GM12878 (cell line): Measurements from ENCODE around the gene EXO1. TPM values are rescaled to one million over a fixed set of nuclear protein-coding genes. Genes with fewer than 3 reads are reported as not detected.

Source experiments
- RB1 ChIP-seq: fragments of 450-650 bp; formaldehyde crosslinking; IDR thresholded peaks from 2 replicates; pipeline ENCODE4 v1.6.1; 2017; ENCODE audit warnings: mild to moderate bottlenecking, borderline replicate concordance
- SP1 ChIP-seq: IDR thresholded peaks from one replicate; pipeline ENCODE4 v1.6.1; 2011; ENCODE audit warnings: low read depth, low read length
- ZNF24 ChIP-seq: fragments of 450-650 bp; IDR thresholded peaks from 2 replicates; pipeline ENCODE4 v1.6.1; 2017; ENCODE audit warnings: antibody characterized with exemption, mild to moderate bottlenecking
- polyA plus RNA-seq, 11 experiments: library from polyadenylated mRNA; depleted of rRNA in 4 of 11; unstranded in 6 of 11; stranded (reverse) in 5 of 11; fragments of >200 nt; fragmentation: Nextera tagmentation in 4 of 11; fragmentation: Illumina TruSeq in 1 of 11; extraction: Ambion mirVana in 4 of 11; extraction: Trizol in 1 of 11; gene quantifications; 1 replicate in 1 of 11; 2 replicates in 10 of 11; pipeline versions ENCODE4 v1.2.1 to v1.2.3, GENCODE V29; 2011 to 2016; ENCODE audit warnings: inconsistent platforms in 2 of 11, missing spikeins in 2 of 11, low read depth in 1 of 11
- total RNA-seq, 4 experiments: library from RNA; depleted of rRNA in 3 of 4; stranded (reverse); fragments of >200 nt in 3 of 4; fragmentation: Illumina TruSeq in 1 of 4; extraction: Trizol in 1 of 4; gene quantifications; 2 replicates each; pipeline versions ENCODE4 v1.2.1 to v1.2.3, GENCODE V29; 2013 to 2021
- TF ChIP-seq, protein P1 (sequence below): fragments of 450-650 bp; IDR thresholded peaks from 2 replicates; pipeline ENCODE4 v1.6.1; 2018; ENCODE audit warnings: mild to moderate bottlenecking, low read depth, moderate library complexity; ENCODE audit not compliant: partially characterized antibody
- TF ChIP-seq, protein P2 (sequence below): fragments of 450-650 bp; IDR thresholded peaks from 2 replicates; pipeline ENCODE4 v1.6.1; 2017; ENCODE audit warnings: antibody characterized with exemption, mild to moderate bottlenecking, moderate library complexity
- TF ChIP-seq, protein P3 (sequence below): IDR thresholded peaks from 2 replicates; pipeline ENCODE4 v1.6.1; 2011; ENCODE audit warnings: low read depth, low read length, improper control_type of control experiment, borderline replicate concordance

Gene EXO1
- total and polyA plus RNA-seq, 10 of the 15 experiments (the other 5 are each of a cell fraction or from before 2014, with no cell fraction given) = 8.7 to 43.4 (median 30.6) TPM

DNA sequence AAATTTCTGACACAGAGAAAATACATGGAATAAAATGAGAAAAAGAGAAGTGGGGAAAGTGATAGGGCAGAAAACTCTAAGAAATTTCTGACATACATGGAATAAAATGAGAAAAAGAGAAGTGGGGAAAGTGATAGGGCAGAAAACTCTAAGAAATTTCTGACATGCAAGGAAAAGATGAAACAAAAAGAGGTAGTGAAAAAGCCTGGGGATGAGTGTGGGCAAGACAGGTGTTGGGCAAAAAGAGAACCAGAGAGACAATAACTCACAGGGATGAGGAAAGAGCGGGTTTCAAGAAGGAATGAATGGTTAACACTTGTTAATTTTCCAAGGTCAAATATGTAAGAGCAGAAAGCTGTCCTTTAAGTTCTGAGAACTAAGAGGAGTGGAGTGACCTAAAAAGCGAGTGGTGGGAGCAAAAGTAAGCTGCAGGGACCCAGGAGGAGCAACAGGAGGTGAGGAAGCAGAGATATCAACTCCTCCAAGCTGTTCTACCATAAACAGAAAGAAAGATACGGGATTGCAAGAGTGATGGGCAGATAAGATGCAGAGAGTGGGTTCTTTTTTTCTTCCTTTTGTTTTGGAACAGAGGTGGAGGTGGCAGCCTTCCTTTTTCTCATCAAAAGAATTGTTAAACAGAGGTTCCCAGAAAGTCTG is 29.9 kb upstream of the EXO1 start (continued):
- TF ChIP-seq, protein P1, sequence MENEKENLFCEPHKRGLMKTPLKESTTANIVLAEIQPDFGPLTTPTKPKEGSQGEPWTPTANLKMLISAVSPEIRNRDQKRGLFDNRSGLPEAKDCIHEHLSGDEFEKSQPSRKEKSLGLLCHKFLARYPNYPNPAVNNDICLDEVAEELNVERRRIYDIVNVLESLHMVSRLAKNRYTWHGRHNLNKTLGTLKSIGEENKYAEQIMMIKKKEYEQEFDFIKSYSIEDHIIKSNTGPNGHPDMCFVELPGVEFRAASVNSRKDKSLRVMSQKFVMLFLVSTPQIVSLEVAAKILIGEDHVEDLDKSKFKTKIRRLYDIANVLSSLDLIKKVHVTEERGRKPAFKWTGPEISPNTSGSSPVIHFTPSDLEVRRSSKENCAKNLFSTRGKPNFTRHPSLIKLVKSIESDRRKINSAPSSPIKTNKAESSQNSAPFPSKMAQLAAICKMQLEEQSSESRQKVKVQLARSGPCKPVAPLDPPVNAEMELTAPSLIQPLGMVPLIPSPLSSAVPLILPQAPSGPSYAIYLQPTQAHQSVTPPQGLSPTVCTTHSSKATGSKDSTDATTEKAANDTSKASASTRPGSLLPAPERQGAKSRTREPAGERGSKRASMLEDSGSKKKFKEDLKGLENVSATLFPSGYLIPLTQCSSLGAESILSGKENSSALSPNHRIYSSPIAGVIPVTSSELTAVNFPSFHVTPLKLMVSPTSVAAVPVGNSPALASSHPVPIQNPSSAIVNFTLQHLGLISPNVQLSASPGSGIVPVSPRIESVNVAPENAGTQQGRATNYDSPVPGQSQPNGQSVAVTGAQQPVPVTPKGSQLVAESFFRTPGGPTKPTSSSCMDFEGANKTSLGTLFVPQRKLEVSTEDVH = no peak
- TF ChIP-seq, protein P2, sequence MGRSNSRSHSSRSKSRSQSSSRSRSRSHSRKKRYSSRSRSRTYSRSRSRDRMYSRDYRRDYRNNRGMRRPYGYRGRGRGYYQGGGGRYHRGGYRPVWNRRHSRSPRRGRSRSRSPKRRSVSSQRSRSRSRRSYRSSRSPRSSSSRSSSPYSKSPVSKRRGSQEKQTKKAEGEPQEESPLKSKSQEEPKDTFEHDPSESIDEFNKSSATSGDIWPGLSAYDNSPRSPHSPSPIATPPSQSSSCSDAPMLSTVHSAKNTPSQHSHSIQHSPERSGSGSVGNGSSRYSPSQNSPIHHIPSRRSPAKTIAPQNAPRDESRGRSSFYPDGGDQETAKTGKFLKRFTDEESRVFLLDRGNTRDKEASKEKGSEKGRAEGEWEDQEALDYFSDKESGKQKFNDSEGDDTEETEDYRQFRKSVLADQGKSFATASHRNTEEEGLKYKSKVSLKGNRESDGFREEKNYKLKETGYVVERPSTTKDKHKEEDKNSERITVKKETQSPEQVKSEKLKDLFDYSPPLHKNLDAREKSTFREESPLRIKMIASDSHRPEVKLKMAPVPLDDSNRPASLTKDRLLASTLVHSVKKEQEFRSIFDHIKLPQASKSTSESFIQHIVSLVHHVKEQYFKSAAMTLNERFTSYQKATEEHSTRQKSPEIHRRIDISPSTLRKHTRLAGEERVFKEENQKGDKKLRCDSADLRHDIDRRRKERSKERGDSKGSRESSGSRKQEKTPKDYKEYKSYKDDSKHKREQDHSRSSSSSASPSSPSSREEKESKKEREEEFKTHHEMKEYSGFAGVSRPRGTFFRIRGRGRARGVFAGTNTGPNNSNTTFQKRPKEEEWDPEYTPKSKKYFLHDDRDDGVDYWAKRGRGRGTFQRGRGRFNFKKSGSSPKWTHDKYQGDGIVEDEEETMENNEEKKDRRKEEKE = no peak
- TF ChIP-seq RB1 (no peak), ZNF24 (no peak), SP1 (no peak)
- TF ChIP-seq, protein P3, sequence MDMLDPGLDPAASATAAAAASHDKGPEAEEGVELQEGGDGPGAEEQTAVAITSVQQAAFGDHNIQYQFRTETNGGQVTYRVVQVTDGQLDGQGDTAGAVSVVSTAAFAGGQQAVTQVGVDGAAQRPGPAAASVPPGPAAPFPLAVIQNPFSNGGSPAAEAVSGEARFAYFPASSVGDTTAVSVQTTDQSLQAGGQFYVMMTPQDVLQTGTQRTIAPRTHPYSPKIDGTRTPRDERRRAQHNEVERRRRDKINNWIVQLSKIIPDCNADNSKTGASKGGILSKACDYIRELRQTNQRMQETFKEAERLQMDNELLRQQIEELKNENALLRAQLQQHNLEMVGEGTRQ = no peak
